GM21447 (cell line): ENCODE measurements around the gene FOXD4L1.
"Not testable (repeated sequence)": the region's sequence is repeated elsewhere in the genome, so short reads cannot be mapped to it uniquely, and the experiment has no call there.

Source experiments
- ATAC-seq: cut with Tn5 transposase; IDR thresholded peaks from one replicate; pipeline ENCODE4 v1.9.1; 2021; ENCODE audit not compliant: unreplicated experiment

FOXD4L1 gene

DNA sequence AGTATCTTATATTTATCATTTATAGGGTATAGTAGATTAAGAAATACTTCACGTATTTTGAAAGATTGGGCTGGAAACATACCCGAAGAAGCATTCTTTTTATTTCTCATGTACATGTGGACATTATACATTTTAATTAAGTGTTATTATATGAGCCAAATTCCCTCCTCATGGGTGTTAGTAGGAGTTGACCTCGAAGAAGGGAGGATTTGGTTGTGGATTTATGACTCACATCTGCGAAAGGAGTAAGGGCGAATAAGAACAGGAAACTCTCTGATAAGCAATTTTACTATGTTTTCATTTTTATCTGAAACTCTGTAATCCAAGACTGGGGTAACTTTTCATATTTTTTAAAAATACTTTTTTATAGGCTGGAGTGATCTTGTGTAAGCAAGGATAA, 23.0 kb downstream of the FOXD4L1 start:
- not testable (repeated sequence) for ATAC-seq

DNA sequence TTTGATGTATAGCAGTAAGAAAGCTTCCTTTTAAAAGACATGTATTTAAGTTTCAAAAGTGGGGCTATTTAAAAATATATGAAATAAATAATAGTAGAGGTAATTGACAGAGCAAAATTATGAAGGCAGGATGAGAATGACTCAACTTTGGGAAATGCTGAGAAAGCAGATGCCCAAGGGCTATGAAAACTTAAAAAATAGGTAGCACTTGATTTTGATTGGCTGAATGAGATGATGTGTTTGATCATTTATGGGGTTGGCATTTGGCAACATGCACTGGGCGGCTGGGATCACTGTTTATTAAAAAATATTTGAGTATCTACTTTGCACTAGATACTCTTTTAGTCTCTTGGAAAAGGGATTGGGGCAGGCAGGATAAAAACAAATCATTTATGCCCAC, 26.5 kb downstream of the FOXD4L1 start:
- not testable (repeated sequence) for ATAC-seq

DNA sequence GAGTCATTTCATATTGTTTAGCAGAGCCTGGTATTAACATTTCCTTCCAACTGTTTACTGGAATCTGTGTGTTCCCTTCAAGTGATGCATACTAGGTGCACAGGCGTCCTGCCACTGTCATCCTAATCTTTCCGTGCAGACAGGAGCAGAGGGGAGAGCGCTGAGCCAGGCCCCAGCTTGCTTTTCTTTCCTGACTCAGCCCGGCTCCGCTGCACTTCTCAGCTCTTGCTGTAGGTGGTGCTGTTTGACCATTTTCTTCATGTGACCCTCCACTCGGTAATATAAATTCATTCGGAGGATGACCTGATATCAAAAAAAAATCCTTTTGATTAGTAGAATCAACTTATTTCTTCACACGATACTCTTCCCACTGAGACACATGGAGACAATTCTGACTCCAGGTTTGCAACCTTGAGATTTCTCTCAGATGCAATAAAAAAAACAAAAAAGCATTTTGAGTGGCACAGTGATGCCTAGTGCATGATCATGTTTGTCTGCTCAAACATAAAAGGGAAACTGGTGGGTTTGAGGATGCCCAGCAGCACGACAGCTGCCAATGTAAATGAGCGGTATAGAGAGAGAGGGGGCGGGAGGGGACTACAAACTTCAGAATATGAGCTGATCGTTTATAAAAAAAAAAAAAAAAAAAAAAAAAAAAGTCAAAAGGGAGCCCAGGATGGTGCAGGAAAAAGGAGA, 29.0 kb downstream of the FOXD4L1 start:
- ATAC-seq: peak; percentile 81

DNA sequence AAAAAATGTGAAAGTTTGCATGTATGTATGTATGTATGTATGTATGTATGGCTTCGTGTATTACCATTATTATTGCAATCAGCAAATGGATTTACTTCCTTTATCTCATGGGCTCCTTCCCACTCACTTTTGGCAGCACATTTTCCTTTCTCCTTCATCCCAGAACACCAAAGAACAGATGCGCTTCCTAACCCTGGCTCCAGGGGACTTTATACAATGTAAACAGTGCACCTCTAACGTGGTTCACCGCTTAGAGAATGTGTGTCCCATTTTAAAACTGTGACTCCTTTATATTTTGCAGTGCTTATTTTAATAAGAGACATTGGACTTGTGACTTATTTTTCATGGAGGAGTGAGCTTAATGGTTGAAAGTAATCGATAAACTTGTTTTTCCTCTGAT, 29.7 kb downstream of the FOXD4L1 start:
- ATAC-seq: not testable (repeated sequence)

DNA sequence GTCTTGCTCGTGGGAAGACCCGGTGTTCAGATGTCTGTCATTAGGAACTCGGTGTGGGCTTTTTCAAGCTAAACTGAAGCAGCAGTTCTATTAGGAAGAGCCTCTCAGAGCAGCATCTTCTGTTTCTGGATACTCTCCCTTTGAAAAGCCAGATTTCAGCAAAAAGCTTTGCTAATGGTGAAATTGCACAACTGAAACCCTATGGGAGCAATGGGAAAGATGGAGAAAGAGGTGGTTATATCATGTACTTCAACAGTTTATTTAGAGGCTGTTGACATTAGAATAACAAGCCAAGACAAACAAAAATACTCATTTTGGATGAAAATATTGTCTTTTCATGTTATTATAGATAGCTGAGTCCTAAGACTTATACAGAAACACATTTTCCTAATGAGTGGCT, 30.4 kb downstream of the FOXD4L1 start:
- not testable (repeated sequence) for ATAC-seq

DNA sequence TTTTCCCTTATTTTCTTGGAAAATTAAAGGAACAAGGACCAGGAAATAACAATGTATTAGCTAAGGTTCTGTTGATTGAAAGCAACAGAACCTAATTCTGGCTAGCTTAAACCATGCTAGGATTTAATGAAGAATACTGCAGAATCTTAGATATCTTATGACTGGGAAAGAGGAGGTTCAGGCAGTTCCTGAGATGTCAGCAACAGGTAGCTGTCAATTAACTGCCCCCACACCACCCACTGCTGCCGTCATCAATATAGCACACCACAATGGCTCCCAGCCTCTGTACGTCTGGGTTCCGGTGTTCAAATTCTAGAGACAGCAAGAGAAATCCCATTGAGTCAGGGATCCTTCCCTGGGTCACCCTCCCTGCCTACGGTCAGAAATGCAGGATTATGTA, 34.5 kb downstream of the FOXD4L1 start:
- not testable (repeated sequence) for ATAC-seq

DNA sequence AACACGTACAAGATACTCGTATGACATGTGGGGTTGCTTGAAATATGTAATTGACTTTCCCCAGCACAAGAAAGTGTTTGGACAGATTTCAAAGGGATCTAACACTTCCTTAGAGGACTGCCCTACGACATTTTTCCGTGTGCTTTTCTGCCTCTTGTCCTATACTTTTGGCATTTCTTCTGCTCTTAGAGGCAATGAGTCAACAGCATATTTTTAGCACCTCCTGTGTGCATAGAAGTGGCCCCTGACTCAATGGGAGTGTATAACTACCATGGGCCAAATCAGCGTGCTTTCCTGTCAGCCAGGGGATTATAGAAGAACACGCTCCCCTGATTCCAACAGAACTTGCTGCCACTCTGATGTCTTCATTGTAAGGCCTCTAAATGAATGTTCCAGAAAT, 38.1 kb downstream of the FOXD4L1 start:
- not testable (repeated sequence) for ATAC-seq

DNA sequence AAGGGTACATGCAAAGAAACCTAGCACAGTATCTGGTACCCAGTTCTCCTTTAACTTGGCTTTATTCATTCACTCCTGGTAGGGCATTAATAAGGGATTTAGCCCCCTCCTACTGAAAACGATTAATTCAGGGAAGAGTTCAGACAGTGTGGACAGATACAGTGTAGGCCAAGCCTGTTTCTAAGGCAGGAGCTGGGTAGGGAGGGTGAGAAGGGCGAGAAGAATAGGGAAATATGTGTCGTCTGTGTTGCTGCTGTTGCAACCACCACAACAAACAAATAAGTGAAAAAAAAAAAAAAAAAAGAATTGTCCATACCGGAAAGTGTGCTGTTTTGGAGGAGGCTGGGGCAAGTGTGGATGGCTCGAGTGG, 42.4 kb downstream of the FOXD4L1 start:
- not testable (repeated sequence) for ATAC-seq

DNA sequence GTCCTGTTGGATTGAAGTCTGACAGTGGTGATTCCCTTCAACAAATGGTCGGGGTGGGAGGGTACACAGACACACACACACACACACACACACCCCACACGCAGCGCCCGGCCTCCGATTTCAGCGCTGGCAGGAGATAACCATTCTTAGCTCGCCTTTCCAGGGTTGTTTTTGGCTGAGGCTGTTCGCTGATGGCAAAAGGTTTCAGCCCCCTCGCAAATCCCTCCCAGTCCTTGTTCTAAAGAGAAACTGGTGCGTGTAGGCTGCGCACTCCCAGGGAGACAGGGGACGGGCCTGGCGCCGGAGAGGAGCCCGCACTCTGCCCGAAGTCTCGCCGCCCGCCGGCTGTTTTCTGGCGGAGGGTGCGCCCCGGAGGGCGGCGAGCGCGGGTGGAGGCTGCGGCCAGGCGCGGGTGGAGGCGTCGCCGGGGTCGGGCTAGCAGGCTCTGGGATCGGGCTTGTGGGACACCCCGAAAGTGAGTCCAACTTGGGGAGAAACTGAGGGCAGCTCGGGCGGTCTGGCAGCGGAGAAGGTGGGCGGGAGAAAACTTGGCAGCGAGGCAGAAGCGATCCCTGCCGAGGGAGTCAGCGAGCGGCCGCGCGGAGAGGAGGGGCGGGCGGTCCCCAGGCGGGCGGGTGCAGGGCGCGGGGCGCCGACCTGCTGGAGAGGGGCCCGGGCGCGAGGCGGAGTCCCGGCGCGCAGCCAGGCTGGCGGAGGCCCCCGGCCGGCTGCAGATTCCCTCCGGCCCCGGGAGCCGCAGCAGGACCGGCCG, 42.9 kb downstream of the FOXD4L1 start:
- not testable (repeated sequence) for ATAC-seq

DNA sequence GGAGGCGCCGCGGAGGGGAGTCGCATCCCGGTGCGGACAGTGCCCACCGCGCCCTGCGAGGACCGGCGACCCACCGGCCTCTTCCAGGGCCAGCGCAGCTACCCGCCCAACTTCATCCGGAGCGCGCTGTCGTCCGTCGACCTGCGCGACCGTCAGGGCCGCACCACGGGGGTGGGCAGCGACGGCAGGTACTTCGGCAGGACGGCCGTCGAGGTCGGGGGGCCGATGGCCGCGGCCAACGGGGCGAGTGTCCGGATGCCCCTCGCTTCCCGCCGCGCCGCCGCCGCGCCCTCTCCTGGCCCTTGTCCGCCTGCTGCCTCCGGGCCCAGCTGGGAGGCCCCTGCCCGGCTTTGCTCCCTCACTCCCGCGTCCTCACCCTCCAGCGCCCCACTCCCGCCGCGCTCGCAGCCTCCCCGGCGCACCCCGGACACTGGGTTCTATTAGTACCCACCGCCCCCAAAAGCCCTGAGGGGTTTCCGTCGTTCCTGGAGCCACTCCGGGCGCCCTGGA, 43.6 kb downstream of the FOXD4L1 start:
- not testable (repeated sequence) for ATAC-seq

DNA sequence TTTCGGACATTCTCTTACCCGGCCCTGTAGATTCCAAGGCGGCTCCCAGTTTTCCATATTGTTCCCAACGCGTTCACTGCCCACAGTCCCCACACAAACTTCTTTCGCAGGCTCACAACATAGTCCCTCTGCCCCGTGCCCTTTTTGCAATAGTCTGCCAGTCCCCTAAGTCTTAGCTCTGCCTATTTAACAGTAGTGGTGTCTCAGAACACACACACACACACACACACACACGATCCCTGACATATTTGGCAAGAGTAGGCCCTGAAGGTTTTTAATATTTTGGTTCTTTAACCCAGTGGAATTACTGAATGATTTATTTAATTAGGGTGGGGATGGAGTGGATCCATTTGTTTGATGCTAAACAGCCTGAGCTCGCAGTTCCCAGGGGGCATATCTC, 44.1 kb downstream of the FOXD4L1 start:
- ATAC-seq: not testable (repeated sequence)
